Omental fat pad (tissue), 4 donors: Measurements from ENCODE around the gene C17orf67. TPM values are rescaled to one million over a fixed set of nuclear protein-coding genes. Genes with fewer than 3 reads are reported as not detected.
"Not testable (repeated sequence)": the region's sequence is repeated elsewhere in the genome, so short reads cannot be mapped to it uniquely, and the experiment has no call there.

Source experiments
- ATAC-seq: fragments of 150-250 bp; one replicate; pipeline ENCODE4 v1.9.1; 2016; ENCODE audit warnings: mild to moderate bottlenecking, moderate library complexity; ENCODE audit not compliant: low FRiP score
- DNase-seq: peaks from one replicate; pipeline ENCODE4 v3.0.0-alpha.2; 2019; ENCODE audit warnings: low spot score
- CTCF ChIP-seq, 3 donors: fragments of 450-650 bp; IDR thresholded peaks; one replicate each; pipeline ENCODE4 v1.5.1; 2016 to 2017; ENCODE audit warnings: antibody characterized with exemption in 3 of 3, mild to moderate bottlenecking in 3 of 3, moderate library complexity in 2 of 3
- total RNA-seq, 4 donors: library from RNA; depleted of rRNA; stranded (reverse); fragments of >200 nt; gene quantifications; one replicate each; pipeline ENCODE4 v1.1.0, GENCODE V29; 2016

C17orf67 gene
- total RNA-seq, 4 donors from 2014 or later, result 0.44 to 5.4 (median 1.3) TPM

GRCh38 chr17:56771975-56772374 is 61.7 kb downstream of the C17orf67 start:
- no peak for TF ChIP-seq CTCF (IDR thresholded peaks at IDR 0.05)
- DNase-seq (no peak), ATAC-seq (no peak)

DNA sequence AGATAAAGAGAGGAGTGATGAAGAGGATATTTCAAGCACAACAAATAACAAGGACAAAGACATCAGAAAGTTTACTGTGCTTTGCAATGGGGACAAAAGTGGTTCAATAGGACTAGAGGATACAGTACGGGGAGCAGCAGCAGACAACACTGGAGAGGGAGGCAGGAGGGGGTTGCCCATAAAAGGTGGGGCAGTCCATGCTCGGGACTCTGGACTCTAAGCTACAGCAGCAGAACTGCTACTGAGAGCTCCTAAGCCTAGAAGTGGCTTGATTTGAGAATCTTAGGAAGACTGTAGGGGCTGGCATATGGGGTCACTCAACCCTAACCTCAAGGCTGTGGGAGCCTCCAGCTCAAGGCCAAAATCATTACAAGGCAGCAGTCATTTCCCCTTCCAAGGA is 62.2 kb downstream of the C17orf67 start:
- no peak for TF ChIP-seq CTCF (IDR thresholded peaks at IDR 0.05)
- ATAC-seq, result no peak
- DNase-seq, result no peak

DNA sequence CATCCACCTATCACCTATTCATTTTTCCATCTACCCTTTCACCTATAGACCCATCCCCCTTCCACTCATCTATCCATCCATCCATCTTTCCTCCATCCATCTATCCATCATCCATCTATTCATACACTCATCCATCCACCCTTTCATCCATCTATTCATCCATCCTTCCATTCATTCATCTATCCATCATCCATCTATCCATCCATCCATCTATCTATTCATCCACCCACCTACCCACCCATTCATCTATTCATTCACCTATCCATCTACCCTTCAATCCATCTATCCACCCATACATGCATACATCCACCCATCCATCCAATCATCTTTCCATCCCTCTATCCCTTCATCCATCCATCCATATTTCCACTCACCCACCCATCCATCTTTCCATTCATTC is 63.3 kb downstream of the C17orf67 start:
- DNase-seq (no peak), ATAC-seq (no peak)
- TF ChIP-seq CTCF (IDR thresholded peaks at IDR 0.05), result no peak

GRCh38 chr17:56765449-56765848 is 68.3 kb downstream of the C17orf67 start:
- no peak for TF ChIP-seq CTCF (IDR thresholded peaks at IDR 0.05)
- no peak for ATAC-seq
- DNase-seq, result no peak

- TF ChIP-seq CTCF (IDR thresholded peaks at IDR 0.05), result no peak
- ATAC-seq (no peak), DNase-seq (no peak)
These were observed 70.7 kb downstream of the C17orf67 start for GRCh38 chr17:56762988-56763387.

GRCh38 chr17:56762144-56762543 is 71.6 kb downstream of the C17orf67 start:
- TF ChIP-seq CTCF (IDR thresholded peaks at IDR 0.05), result no peak
- DNase-seq, result no peak
- no peak for ATAC-seq

- ATAC-seq, result no peak
- no peak for DNase-seq
- no peak for TF ChIP-seq CTCF (IDR thresholded peaks at IDR 0.05)
These were observed 72.3 kb downstream of the C17orf67 start for GRCh38 chr17:56761387-56761786.

GRCh38 chr17:56757611-56758010 is 76.1 kb downstream of the C17orf67 start:
- DNase-seq, result not testable (repeated sequence)

More at GRCh38 chr17:56757611-56758010, 76.1 kb downstream of the C17orf67 start:
- not testable (repeated sequence) for ATAC-seq
